DMS153 treated with DMSO at 0.1 percent for 48 hours (cell line): ENCODE results near the gene PGLYRP1.

ENCODE experiments used
- DNase-seq: peaks from one replicate; lab custom pipeline; 2025; ENCODE audit not compliant: unreplicated experiment; lab: John Stamatoyannopoulos, UW

PGLYRP1 gene

GRCh38 chr19:45971260-45971902, 51.5 kb downstream of the PGLYRP1 start:
- no peak for DNase-seq

GRCh38 chr19:45969676-45970075, 53.2 kb downstream of the PGLYRP1 start:
- DNase-seq = no peak
